Astrocyte of the hippocampus (primary cell): ENCODE measurements around the gene GPHA2.
A peak's percentile ranks its signal among the peaks of the same experiment; 100 is the strongest.

Experiments used
- DNase-seq: peaks from one replicate; pipeline ENCODE4 v3.0.0; 2011; ENCODE audit warnings: low read depth, low spot score

GPHA2 gene

GRCh38 chr11:64930340-64930739 is 5.4 kb downstream of the GPHA2 start:
- DNase-seq = no peak

- DNase-seq = no peak
Observed at GRCh38 chr11:64929625-64930024, 6.1 kb downstream of the GPHA2 start.

DNA sequence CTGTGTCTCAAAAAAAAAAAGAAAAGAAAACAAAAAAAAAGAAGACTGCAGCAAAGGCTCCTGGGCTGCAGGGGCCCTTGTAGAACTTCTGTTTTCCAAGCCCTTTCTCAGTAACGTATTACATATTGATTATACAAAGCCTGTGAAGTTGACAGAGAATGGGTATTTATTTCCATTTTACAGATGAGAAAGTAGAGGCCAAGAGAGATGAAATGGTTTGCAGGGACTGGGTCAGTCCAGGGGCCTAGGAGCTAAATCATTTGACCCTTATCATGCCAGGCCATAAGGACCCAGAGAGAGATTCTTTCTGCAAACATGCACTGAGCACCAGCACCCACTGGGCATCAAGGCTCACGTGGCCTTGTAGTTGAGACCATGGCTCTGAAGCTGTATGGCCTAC is 6.7 kb downstream of the GPHA2 start:
- no peak for DNase-seq

GRCh38 chr11:64926689-64927088 is 9.0 kb downstream of the GPHA2 start:
- DNase-seq = no peak

- DNase-seq = no peak
Observed at GRCh38 chr11:64925536-64926436, 9.9 kb downstream of the GPHA2 start.

- DNase-seq = peak; percentile 41
Observed at GRCh38 chr11:64924910-64925284, 10.8 kb downstream of the GPHA2 start.

DNA sequence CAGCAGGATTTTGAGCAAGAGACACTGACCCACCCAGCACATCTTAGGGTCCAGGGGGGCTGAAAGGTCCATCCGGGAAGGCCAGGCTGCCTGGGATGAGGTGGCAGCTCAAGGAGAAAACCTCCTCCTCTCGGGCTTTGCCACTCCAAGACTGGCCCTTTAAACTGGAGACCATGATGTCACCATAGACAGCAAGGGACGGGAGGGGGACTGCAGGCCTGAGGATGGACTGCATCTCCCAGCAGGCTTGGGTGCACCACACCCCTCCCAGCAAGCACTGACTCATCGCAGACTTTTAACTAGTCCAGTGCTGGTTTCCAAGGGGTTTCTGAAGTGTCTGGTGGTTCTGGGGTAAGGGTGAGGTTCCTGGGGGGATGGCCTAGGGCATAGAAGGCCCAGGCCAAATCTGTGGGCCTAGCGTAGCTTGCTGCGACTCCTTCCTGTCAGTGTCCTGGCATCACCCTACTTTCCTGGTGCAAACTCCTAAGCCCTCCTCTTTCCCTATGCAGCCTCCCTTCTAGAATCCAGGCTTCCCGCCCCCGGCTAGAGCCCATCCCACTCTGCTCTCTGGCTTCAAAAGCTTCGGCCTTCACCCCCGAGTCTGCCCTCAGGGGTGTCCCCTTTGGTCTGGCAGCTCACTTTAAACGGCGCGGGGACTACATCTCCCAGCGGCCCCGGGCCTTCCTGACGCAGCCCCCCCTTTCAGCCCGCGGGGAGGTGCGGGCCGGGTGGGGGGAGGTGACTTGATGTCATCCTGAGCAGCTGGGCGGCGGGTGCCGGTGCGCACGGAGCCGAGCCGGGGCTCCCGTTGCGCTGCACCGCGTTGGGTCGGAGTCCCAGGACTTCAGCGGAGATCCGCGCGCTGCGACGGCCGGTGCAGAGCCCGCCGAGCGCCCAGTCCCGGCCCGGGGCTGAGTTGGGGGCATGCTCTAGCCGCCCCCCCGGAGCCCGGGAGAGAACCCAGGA is 11.5 kb downstream of the GPHA2 start, which contains the start of gene PPP2R5B:
Gene PPP2R5B (plus strand): TSS at position 746 of the 966 bp plus-strand sequence. CDS start 1,046 bp downstream, outside the sequence.
- peak; percentile 95 for DNase-seq

DNA sequence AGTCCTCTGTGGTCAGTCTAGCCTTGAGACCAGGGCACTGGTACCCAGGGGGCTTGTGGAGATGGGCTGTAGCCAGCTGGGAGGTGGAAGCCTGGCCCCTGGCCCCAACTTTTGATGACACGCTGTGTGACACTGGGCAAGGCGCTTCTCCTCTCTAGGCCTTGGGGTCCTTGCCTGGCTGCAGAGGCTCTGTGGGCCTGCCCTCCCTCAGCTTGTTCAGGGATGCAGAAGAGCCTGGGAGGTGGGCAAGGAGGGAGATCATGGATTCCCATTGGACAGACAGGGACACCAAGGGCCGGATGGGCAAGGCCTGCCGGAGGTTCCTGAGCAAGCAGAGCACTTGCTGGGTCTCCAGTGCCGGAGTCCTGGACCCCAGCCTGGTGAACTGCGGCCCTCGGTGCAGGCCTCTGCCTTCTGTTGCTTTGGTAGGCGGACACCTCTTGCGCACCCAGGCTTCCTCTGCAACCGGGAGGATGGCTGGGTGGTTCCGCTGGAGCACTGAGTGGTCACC is 12.5 kb downstream of the GPHA2 start:
- DNase-seq = no peak

GRCh38 chr11:64921384-64921783 is 14.3 kb downstream of the GPHA2 start:
- DNase-seq = no peak

GRCh38 chr11:64920124-64920523 is 15.6 kb downstream of the GPHA2 start:
- DNase-seq = no peak

GRCh38 chr11:64919627-64920026 is 16.1 kb downstream of the GPHA2 start:
- DNase-seq = no peak

GRCh38 chr11:64918017-64918416 is 17.7 kb downstream of the GPHA2 start:
- peak; percentile 74 for DNase-seq

DNA sequence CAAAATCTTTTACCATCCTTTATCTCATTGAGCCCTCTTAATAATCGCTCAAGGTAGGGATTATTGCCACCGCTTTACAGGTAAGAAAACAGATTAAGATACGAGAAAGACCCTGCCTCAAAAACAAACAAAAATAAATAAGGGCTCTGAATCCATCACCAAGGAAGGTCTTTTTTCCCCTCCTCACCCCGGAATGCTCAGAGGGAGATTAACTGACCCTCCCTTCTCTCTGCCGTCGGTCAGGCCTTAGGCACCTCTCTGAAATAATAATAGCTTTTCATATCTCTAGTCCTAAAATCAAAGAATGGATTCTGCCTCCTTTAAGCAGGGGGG is 18.1 kb downstream of the GPHA2 start:
- no peak for DNase-seq

- peak; percentile 100 for DNase-seq
Observed at GRCh38 chr11:64916775-64917662, 18.7 kb downstream of the GPHA2 start, which contains the start of gene ATG2A. ATG2A (minus strand) TSS chr11:64917209; CDS start chr11:64917135, 74 bp downstream.

- peak; percentile 44 for DNase-seq
Observed at GRCh38 chr11:64916040-64916774, 19.5 kb downstream of the GPHA2 start.

GRCh38 chr11:64915376-64915887 is 20.3 kb downstream of the GPHA2 start:
- no peak for DNase-seq

GRCh38 chr11:64914123-64914522 is 21.6 kb downstream of the GPHA2 start:
- DNase-seq = no peak

- no peak for DNase-seq
Observed at GRCh38 chr11:64913171-64913727, 22.4 kb downstream of the GPHA2 start.

GRCh38 chr11:64911689-64912088 is 24.0 kb downstream of the GPHA2 start:
- no peak for DNase-seq

DNA sequence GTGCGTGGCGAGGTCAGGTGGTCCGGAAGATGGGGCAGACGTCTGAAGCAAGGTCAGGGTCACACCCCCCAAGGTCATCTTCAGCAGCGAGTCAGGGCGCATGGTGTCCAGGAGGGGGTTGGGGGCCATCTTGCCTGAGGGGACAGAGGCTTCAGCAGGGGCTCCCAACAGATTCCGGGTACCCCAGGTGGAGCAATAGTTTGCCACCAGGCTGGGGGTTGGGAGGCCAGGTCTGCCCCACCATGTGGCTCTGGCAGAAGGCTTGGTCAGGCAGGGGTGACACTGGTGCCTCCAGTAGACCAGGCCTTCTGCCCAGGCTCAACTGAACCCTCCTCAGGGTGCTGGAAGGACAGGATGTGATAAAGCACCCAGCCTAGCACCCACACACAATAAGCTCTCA is 24.6 kb downstream of the GPHA2 start:
- DNase-seq = no peak
